Esophagus (tissue), 2 donors: ENCODE data around the gene UNCX. TPM values are rescaled to one million over a fixed set of nuclear protein-coding genes. Genes with fewer than 3 reads are reported as not detected.
"Not testable (repeated sequence)": the region's sequence is repeated elsewhere in the genome, so short reads cannot be mapped to it uniquely, and the experiment has no call there.

Source experiments
- H3K27ac ChIP-seq, 2 donors: one replicate each; pipeline ENCODE4 v1.5.1; 2013; ENCODE audit warnings: low read depth in 2 of 2, mild to moderate bottlenecking in 2 of 2, inconsistent platforms in 1 of 2, low read length in 1 of 2, moderate library complexity in 1 of 2
- H3K27me3 ChIP-seq, 2 donors: one replicate each; pipeline ENCODE4 v1.6.1; 2013; ENCODE audit warnings: low read length in 2 of 2, control low read depth in 1 of 2, mild to moderate bottlenecking in 1 of 2; ENCODE audit not compliant: insufficient read depth in 2 of 2, control insufficient read depth in 1 of 2
- H3K36me3 ChIP-seq, 2 donors: one replicate each; pipeline ENCODE4 v1.6.1; 2013; ENCODE audit warnings: low read length in 1 of 2; ENCODE audit not compliant: control insufficient read depth in 2 of 2, insufficient read depth in 2 of 2
- H3K4me1 ChIP-seq, 2 donors: one replicate each; pipeline ENCODE4 v1.6.1; 2013; ENCODE audit warnings: low read length in 1 of 2; ENCODE audit not compliant: control insufficient read depth in 2 of 2, insufficient read depth in 2 of 2
- H3K4me3 ChIP-seq, 2 donors: one replicate each; pipeline ENCODE4 v1.5.1; 2013; ENCODE audit warnings: low read length in 2 of 2, mild to moderate bottlenecking in 2 of 2, low read depth in 1 of 2, moderate library complexity in 1 of 2
- H3K9me3 ChIP-seq, 2 donors: one replicate each; pipeline ENCODE4 v1.6.1; 2013; ENCODE audit warnings: mild to moderate bottlenecking in 2 of 2, low read depth in 1 of 2, low read length in 1 of 2, moderate library complexity in 1 of 2; ENCODE audit not compliant: control insufficient read depth in 2 of 2, insufficient read depth in 1 of 2
- WGBS, 2 donors: extraction: QIAGEN DNeasy Blood & Tissue Kit; methylation state at CpG; one replicate each; pipeline ENCODE4 v1.1.7; 2013; 5-methylcytosine and 5-hydroxymethylcytosine counted together
- polyA plus RNA-seq, 2 donors: library from polyadenylated mRNA; stranded (reverse); fragments of 200-250 nt; gene quantifications; one replicate each; pipeline ENCODE4 v1.2.3, GENCODE V29; 2013
- donor health status: healthy with polysubstance abuse.
- donor health status: Bipolar disorder and iron deficiency.

Gene UNCX
- polyA plus RNA-seq, 2 donors: not detected

GRCh38 chr7:1211611-1212010 lies 21.1 kb upstream of the UNCX start:
- Histone ChIP-seq H3K4me3 (no peak overlapping the region), H3K9me3 (no peaks in the 10 kb centered on the region), H3K27ac (no peak overlapping the region), H3K27me3 (peaks cover 3 to 9% of the 10 kb centered on the region in 2 donors), H3K4me1 (peaks cover 0 to 10% of the 10 kb centered on the region in 2 donors), H3K36me3 (no peaks in the 10 kb centered on the region)
- WGBS, 2 donors: 72 to 76% methylated on average over 11 of the region's 11 CpGs

GRCh38 chr7:1212025-1212424 lies 20.6 kb upstream of the UNCX start:
- H3K9me3 ChIP-seq, H3K27ac ChIP-seq, H3K27me3 ChIP-seq, H3K4me3 ChIP-seq, H3K36me3 ChIP-seq: not testable (repeated sequence)
- 76 to 90% methylated on average over 5 of the region's 5 CpGs for WGBS, 2 donors
- peaks cover 0 to 10% of the 10 kb centered on the region in 2 donors for H3K4me1 ChIP-seq

DNA sequence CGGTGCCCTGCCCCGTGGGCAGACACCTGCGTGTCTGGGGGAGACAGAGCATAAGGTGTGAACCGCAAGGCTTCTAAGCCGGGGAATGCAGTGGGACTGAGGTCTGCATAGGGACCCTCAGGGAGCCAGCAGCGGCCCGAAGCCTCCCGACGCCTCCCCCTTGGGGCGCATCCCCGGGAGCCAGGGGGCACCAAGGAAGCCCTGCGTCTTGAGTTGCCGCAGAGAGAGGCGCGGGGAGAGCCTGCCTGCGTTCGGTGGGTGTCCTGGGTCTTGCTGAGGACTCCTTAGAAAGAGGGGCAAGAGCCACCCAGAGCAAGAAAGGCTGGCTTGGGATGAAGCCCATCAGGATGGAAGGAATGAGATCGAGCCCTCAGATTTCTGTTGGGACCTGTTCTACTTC lies 18.2 kb upstream of the UNCX start:
- no peaks in the 10 kb centered on the region for H3K36me3 ChIP-seq
- no peak overlapping the region for H3K4me3 ChIP-seq
- H3K27me3 ChIP-seq: peaks cover 5 to 9% of the 10 kb centered on the region in 2 donors
- peaks cover 0 to 10% of the 10 kb centered on the region in 2 donors for H3K4me1 ChIP-seq
- no peak overlapping the region for H3K27ac ChIP-seq
- 67 to 72% methylated on average over 18 of the region's 18 CpGs for WGBS, 2 donors
- no peaks in the 10 kb centered on the region for H3K9me3 ChIP-seq

- Histone ChIP-seq H3K27ac (no peak overlapping the region), H3K4me1 (no peaks in the 10 kb centered on the region), H3K36me3 (no peaks in the 10 kb centered on the region), H3K9me3 (no peaks in the 10 kb centered on the region), H3K27me3 (peaks cover 8 to 11% of the 10 kb centered on the region in 2 donors), H3K4me3 (no peak overlapping the region)
- WGBS, 2 donors: 68% methylated on average over 22 to 24 of the region's 24 CpGs
Measured at GRCh38 chr7:1218541-1219165, 14.0 kb upstream of the UNCX start.

- peaks cover 11 to 16% of the 10 kb centered on the region in 2 donors for H3K27me3 ChIP-seq
- no peak overlapping the region for H3K27ac ChIP-seq
- H3K36me3 ChIP-seq: no peaks in the 10 kb centered on the region
- H3K9me3 ChIP-seq: no peaks in the 10 kb centered on the region
- H3K4me1 ChIP-seq: peaks cover 0 to 3% of the 10 kb centered on the region in 2 donors
- no peak overlapping the region for H3K4me3 ChIP-seq
- 43 to 60% methylated on average over 9 of the region's 9 CpGs for WGBS, 2 donors
Measured at GRCh38 chr7:1219498-1219897, 13.2 kb upstream of the UNCX start.

DNA sequence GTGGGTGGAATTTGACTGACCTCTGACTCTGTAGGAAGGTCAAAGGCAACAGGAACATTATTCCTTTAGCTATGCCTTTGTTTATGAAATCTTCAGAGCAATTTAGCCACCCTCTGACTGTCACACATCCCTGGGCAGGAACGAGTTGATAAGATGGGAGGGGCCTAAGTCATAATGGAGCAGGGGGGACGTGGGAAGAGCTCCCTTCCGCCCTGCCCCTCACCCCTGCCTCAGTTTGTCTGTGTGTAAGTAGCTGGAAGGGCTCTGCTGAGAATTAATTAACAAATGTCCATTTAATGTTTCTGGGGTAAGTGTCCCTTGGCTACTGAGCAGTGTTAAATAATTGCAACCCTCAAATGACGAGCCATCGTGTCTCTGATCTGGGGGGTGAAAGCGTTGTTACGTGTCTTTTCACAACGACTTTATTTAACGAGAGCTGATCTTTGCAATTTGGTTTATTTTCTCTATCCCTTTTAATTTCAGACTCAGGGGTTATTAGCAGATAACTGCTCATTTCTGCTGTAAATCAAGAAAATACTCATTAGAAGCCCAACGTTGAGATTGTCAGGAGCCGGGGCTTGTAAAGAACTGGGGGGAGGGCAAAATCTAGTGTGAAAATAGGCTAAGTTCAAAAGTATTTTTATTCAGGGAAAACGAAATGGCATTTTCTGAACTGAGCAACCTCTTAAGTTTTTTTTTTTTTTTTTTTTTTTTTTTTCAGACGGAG lies 12.5 kb upstream of the UNCX start:
- H3K4me3 ChIP-seq: no peak overlapping the region
- H3K27me3 ChIP-seq: peaks cover 10 to 21% of the 10 kb centered on the region in 2 donors
- H3K27ac ChIP-seq: no peak overlapping the region
- 59 to 62% methylated on average over 13 of the region's 13 CpGs for WGBS, 2 donors
- H3K4me1 ChIP-seq: peaks cover 0 to 3% of the 10 kb centered on the region in 2 donors
- H3K36me3 ChIP-seq: no peaks in the 10 kb centered on the region
- no peaks in the 10 kb centered on the region for H3K9me3 ChIP-seq

GRCh38 chr7:1220977-1221745 lies 11.5 kb upstream of the UNCX start:
- H3K4me3 ChIP-seq: no peak overlapping the region
- WGBS, 2 donors: 56 to 58% methylated on average over 22 of the region's 22 CpGs
- H3K9me3 ChIP-seq: no peaks in the 10 kb centered on the region
- peaks cover 8 to 23% of the 10 kb centered on the region in 2 donors for H3K27me3 ChIP-seq
- no peak overlapping the region for H3K27ac ChIP-seq
- H3K4me1 ChIP-seq: peaks cover 0 to 3% of the 10 kb centered on the region in 2 donors
- H3K36me3 ChIP-seq: no peaks in the 10 kb centered on the region

GRCh38 chr7:1223196-1223981 lies 9.3 kb upstream of the UNCX start:
- Histone ChIP-seq H3K4me1 (peaks cover 0 to 3% of the 10 kb centered on the region in 2 donors), H3K27ac (no peak overlapping the region), H3K4me3 (no peak overlapping the region), H3K27me3 (peaks cover 8 to 38% of the 10 kb centered on the region in 2 donors), H3K36me3 (no peaks in the 10 kb centered on the region), H3K9me3 (no peaks in the 10 kb centered on the region)
- WGBS, 2 donors: 30 to 54% methylated on average over 22 to 23 of the region's 23 CpGs

DNA sequence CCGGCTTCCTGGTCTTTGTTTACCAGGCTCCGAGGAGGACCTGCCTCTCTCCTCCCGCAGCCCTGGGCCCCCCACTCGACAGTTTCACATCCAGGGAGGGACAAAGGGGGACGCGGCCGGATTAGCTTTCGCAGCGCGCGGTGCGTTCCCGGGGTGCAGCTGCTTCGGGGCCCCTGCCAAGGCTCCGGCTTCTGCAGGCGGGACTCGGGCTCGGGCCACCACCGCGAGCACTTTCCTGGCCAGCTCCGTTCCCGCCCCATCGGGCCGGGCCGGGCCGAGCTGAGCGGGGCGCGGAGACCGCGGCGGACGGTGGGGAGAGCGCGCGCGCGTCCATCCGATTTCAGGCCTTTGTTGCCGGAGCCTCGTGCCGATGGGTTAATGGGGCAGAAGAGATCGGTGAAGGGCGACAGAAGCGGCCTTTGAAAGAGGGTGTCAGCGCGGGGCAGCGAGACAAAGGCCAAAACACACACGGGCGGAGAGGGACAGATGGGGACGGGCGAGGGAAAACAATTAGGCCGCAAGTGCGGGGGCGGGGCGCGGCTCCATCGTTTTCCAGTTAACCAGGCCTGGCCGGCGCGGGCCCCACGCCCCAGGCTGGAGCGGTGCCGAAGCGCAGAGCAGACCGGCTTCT lies 8.5 kb upstream of the UNCX start:
- Histone ChIP-seq H3K27ac (no peak overlapping the region), H3K4me3 (no peak overlapping the region)
- 4 to 5% methylated on average over 65 to 66 of the region's 66 CpGs for WGBS, 2 donors

More for the DNA sequence above, 8.5 kb upstream of the UNCX start:
- Histone ChIP-seq H3K4me1 (peaks cover 0 to 3% of the 10 kb centered on the region in 2 donors), H3K9me3 (no peaks in the 10 kb centered on the region), H3K27me3 (peaks cover 6 to 39% of the 10 kb centered on the region in 2 donors), H3K36me3 (no peaks in the 10 kb centered on the region)
